ENCODE measurements around the gene MAGEB10. TPM values are rescaled to one million over a fixed set of nuclear protein-coding genes. Genes with fewer than 3 reads are reported as not detected.

Gene MAGEB10
- total RNA-seq, 1 experiment from 2014 or later, result not detected

Other genes starting within 250 kb of the MAGEB10 start
- gene DCAF8L2, start 217.6 kb upstream of the MAGEB10 start, total RNA-seq (2014; rRNA removed; shearing (Covaris generic)), result not detected in 2 replicates
- gene DCAF8L1, start 173.5 kb downstream of the MAGEB10 start, total RNA-seq (2014; rRNA removed; shearing (Covaris generic)), result not detected in 2 replicates